ENCODE results near the gene ARHGEF16.

- TF ChIP-seq EZH2 (IDR thresholded peaks at IDR 0.05; ENCODE audit: insufficient read depth, poor library complexity, severe bottlenecking): no peak
- no peak for TF ChIP-seq EZH2phosphoT487 (IDR thresholded peaks at IDR 0.05; ENCODE audit: insufficient read depth, low read depth)
Observed at GRCh38 chr1:3464649-3465025, 10.2 kb downstream of the ARHGEF16 start.

Measured in GM23248 (cell line).